Skeletal muscle satellite cell (primary cell): ENCODE results near the gene ARID1B.

Source experiments
- H3K27me3 ChIP-seq: 2 replicates; pipeline ENCODE4 v1.7.0; 2013; ENCODE audit warnings: low read length; ENCODE audit not compliant: control insufficient read depth, insufficient read depth
- H3K36me3 ChIP-seq: 2 replicates; pipeline ENCODE4 v1.7.0; 2013; ENCODE audit warnings: mild to moderate bottlenecking, control low read depth, low read length; ENCODE audit not compliant: insufficient read depth
- H3K4me1 ChIP-seq: 2 replicates; pipeline ENCODE4 v1.7.0; 2013; ENCODE audit warnings: low read length; ENCODE audit not compliant: control insufficient read depth, insufficient read depth
- H3K4me2 ChIP-seq: 2 replicates; pipeline ENCODE4 v1.7.0; 2013; ENCODE audit warnings: mild to moderate bottlenecking, low read length
- H3K4me3 ChIP-seq: 2 replicates; pipeline ENCODE4 v1.7.0; 2013; ENCODE audit warnings: low read length
- H3K9ac ChIP-seq: 2 replicates; pipeline ENCODE4 v1.7.0; 2013; ENCODE audit warnings: mild to moderate bottlenecking, low read depth, low read length, moderate library complexity
- H3K9me3 ChIP-seq: replicated peaks from 2 replicates; pipeline ENCODE4 v1.7.0; 2013; ENCODE audit warnings: mild to moderate bottlenecking, control low read depth, low read length

ARID1B gene

DNA sequence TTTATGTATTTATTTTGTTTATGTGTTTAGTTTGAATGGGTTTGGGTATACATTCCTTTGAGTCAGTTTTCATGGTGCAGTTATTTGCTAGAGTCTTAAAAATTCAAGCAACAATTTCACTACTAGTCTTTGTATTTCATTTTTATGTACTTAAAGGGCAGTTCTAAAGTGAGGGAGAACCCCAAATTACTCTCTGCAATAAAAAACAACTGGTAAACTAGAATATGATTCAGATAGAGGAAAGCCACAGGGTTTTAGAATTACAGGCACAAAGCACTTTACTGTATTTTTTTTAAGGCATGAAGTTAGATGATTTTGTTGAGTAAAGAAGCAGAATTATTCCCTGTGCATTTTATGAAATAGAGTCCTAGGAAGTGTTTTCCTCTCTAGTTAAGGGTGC is 183.3 kb downstream of the ARID1B start:
- H3K36me3 ChIP-seq = no peaks in the 10 kb centered on the region
- H3K4me1 ChIP-seq = peaks cover 42% of the 10 kb centered on the region
- H3K27me3 ChIP-seq = no peaks in the 10 kb centered on the region
- no peaks in the 10 kb centered on the region for H3K9me3 ChIP-seq
- no peak overlapping the region for H3K9ac ChIP-seq
- no peak overlapping the region for H3K4me3 ChIP-seq
- H3K4me2 ChIP-seq = no peak overlapping the region

- H3K9me3 ChIP-seq = no peaks in the 10 kb centered on the region
- no peaks in the 10 kb centered on the region for H3K27me3 ChIP-seq
- H3K4me3 ChIP-seq = no peak overlapping the region
- no peak overlapping the region for H3K4me2 ChIP-seq
- no peaks in the 10 kb centered on the region for H3K36me3 ChIP-seq
- peaks cover 34% of the 10 kb centered on the region for H3K4me1 ChIP-seq
- H3K9ac ChIP-seq = no peak overlapping the region
Measured at GRCh38 chr6:156961282-156961892, 184.2 kb downstream of the ARID1B start.

GRCh38 chr6:156963712-156964700 is 186.8 kb downstream of the ARID1B start:
- Histone ChIP-seq H3K27me3 (no peaks in the 10 kb centered on the region), H3K4me1 (peaks cover 12% of the 10 kb centered on the region), H3K36me3 (no peaks in the 10 kb centered on the region), H3K9me3 (no peaks in the 10 kb centered on the region), H3K4me2 (peak overlapping the region; percentile 79), H3K9ac (peak overlapping the region; percentile 7), H3K4me3 (peak overlapping the region; percentile 57)

- Histone ChIP-seq H3K9ac (no peak overlapping the region), H3K27me3 (no peaks in the 10 kb centered on the region), H3K36me3 (no peaks in the 10 kb centered on the region), H3K9me3 (no peaks in the 10 kb centered on the region), H3K4me1 (peaks cover 12% of the 10 kb centered on the region), H3K4me2 (no peak overlapping the region), H3K4me3 (no peak overlapping the region)
Measured at GRCh38 chr6:156967852-156968251, 190.7 kb downstream of the ARID1B start.

GRCh38 chr6:156969233-156969632 is 192.1 kb downstream of the ARID1B start:
- H3K4me2 ChIP-seq = no peak overlapping the region
- no peaks in the 10 kb centered on the region for H3K36me3 ChIP-seq
- H3K4me1 ChIP-seq = peaks cover 1% of the 10 kb centered on the region
- no peaks in the 10 kb centered on the region for H3K27me3 ChIP-seq
- H3K4me3 ChIP-seq = no peak overlapping the region
- no peak overlapping the region for H3K9ac ChIP-seq
- no peaks in the 10 kb centered on the region for H3K9me3 ChIP-seq

GRCh38 chr6:156970595-156971112 is 193.5 kb downstream of the ARID1B start:
- Histone ChIP-seq H3K36me3 (no peaks in the 10 kb centered on the region), H3K27me3 (no peaks in the 10 kb centered on the region), H3K4me1 (peaks cover under 1% of the 10 kb centered on the region), H3K9ac (no peak overlapping the region), H3K4me2 (no peak overlapping the region), H3K9me3 (no peaks in the 10 kb centered on the region), H3K4me3 (no peak overlapping the region)

GRCh38 chr6:156971153-156971885 is 194.1 kb downstream of the ARID1B start:
- Histone ChIP-seq H3K4me3 (no peak overlapping the region), H3K4me2 (no peak overlapping the region), H3K36me3 (no peaks in the 10 kb centered on the region), H3K4me1 (peaks cover 6% of the 10 kb centered on the region), H3K9ac (no peak overlapping the region), H3K9me3 (no peaks in the 10 kb centered on the region), H3K27me3 (no peaks in the 10 kb centered on the region)

- H3K9ac ChIP-seq = no peak overlapping the region
- H3K4me1 ChIP-seq = peaks cover 6% of the 10 kb centered on the region
- H3K36me3 ChIP-seq = no peaks in the 10 kb centered on the region
- H3K27me3 ChIP-seq = no peaks in the 10 kb centered on the region
- no peak overlapping the region for H3K4me2 ChIP-seq
- H3K4me3 ChIP-seq = no peak overlapping the region
- no peaks in the 10 kb centered on the region for H3K9me3 ChIP-seq
Measured at GRCh38 chr6:156972145-156972544, 195.0 kb downstream of the ARID1B start.

- H3K9me3 ChIP-seq = no peaks in the 10 kb centered on the region
- no peaks in the 10 kb centered on the region for H3K36me3 ChIP-seq
- H3K4me2 ChIP-seq = no peak overlapping the region
- peaks cover 12% of the 10 kb centered on the region for H3K4me1 ChIP-seq
- no peaks in the 10 kb centered on the region for H3K27me3 ChIP-seq
- no peak overlapping the region for H3K4me3 ChIP-seq
- H3K9ac ChIP-seq = no peak overlapping the region
Measured at GRCh38 chr6:156974830-156975261, 197.7 kb downstream of the ARID1B start.

DNA sequence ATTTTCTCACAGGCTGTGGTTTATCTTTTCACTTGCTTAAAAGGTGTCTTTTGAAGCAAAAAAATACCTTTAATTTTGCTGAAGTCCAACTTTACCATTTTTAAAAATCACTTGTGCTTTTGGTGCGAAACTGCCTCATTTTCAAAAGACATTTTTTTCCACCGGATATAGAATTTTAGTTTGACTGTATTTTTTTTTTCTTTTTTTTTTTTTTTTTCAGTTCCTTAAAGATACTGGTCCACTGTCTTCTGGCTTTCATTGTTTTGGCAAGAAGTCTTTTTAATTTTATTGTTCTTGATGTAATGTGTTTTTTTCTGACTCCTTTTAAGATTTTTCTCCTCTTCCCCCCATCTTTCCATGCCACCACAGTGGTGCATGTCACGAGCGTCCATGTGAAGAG is 198.2 kb downstream of the ARID1B start:
- Histone ChIP-seq H3K4me1 (peaks cover 12% of the 10 kb centered on the region), H3K4me3 (no peak overlapping the region), H3K9ac (no peak overlapping the region), H3K9me3 (no peaks in the 10 kb centered on the region), H3K36me3 (no peaks in the 10 kb centered on the region), H3K4me2 (peak overlapping the region; percentile 82), H3K27me3 (no peaks in the 10 kb centered on the region)
